ENCODE measurements around the gene EEA1.

DNA sequence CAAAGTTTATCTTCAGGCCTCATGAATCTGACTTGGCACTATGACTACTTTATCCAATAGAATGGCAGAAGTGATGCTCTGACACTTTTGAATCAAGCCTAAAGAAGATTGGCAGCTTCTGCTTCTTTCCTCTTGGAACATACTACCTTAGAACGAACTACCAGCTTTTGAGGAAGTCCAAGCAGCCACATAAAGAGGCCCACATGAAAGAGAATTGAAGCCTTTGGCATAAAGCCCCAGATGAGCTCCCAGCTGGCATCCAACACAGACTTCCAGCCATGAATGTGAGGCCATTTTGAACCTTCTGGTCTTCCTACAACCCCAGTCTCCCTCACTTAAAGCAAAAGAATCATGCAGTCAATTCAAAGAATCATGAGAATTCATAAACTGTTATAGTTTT, 65.8 kb downstream of the EEA1 start:
- TF ChIP-seq CTCF (conservative IDR thresholded peaks at IDR 0.05 in 1 of 2, IDR thresholded peaks at IDR 0.05 in 1 of 2; ENCODE audit: low read depth in 1 of 2, low read length in 2 of 2): no peak
- TF ChIP-seq EZH2 (IDR thresholded peaks at IDR 0.05; ENCODE audit: low read length, missing control alignments): no peak
